ENCODE measurements around the gene BRINP2.

Gene BRINP2

DNA sequence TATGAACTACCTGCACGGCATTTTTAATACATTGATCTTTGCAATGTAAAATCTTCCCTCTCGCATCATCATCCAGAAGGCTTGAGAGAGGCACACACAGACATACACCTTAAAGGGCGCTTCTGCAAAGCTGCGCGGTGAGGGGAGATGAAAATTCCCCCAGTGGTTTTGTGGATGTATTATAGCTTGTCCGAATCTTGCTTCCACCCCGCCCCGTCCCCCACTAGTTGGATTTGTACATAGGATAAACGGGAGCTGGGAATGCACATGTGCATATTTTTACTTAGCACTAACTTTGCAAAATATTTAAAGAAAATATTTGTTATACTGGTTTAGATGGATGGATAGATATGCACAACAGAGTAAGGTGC is 5.7 kb upstream of the BRINP2 start:
- DNase-seq = no peak

- no peak for DNase-seq
Measured at GRCh38 chr1:177171536-177172123, 872 bp downstream of the BRINP2 start.

GRCh38 chr1:177172272-177172671 is 1.5 kb downstream of the BRINP2 start:
- DNase-seq = no peak

DNA sequence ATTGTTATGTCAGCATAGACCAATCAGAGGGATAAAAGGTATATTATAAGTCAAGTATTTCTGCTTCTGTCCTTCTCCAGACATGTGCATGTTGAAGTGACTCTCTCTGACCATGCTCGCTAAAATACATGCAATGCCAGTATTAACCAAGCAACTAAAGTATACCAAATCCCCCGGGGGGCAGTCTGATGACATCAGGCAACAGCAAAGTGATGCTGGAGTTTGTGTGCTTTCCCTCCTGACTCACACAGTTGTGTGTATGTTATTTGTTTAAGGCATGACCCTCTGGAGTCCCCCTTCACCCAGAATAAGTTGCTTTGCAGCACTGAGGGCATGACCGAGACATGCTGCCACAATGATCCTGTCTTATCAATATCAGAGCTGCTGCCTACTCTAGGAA is 2.1 kb downstream of the BRINP2 start:
- DNase-seq = no peak

DNA sequence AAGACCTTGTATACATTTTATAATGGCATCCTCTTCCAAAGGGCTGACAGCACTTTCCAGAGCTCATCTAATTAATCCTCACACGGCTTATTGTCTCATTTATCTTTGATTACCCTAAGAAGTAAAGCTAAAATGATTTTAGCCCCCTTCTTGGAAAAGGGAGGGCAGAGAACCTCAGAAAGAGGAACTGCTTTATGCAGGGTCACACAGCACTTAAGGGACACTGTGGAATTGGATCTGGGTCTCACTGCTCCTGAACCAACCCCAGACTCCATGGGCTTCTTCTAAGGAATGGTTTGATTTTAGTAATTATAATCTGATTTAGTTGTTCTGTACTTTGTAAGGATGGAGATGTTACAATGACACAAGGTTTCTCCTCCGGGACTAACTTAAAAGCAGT is 3.2 kb downstream of the BRINP2 start:
- no peak for DNase-seq

DNA sequence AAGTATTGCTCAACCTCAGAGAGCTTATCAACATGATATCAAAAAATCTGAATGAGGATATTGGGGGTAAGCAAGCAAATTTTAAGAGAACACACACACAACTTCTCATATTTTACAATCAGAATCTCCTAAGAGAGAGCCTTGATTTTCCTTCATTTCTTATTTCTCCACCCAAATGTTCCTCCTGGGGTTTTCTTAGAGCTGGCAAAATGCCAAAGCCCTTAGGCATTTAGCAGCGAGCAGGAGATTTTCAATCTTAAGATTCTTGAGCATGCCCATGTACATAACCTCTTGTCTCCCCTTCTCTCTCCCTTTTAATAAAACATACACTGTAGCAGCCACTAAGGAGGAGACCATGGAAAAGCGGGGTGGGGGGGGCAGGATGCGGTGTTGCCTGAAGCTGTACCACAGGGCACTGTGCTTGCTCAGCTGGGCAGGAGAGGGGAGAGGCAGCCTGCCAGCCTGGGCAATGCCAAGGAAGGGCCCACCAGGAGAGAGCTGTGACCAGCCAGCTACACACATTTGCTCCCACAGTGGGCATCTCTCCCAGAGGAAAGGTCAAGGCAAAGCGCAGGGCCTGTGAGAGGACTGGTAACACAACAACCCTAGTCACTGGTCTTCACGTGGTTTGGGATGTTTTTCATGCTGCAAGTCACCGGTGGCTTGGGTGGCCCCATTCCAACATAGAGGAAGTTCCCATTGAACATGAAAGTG is 4.3 kb downstream of the BRINP2 start:
- no peak for DNase-seq

DNA sequence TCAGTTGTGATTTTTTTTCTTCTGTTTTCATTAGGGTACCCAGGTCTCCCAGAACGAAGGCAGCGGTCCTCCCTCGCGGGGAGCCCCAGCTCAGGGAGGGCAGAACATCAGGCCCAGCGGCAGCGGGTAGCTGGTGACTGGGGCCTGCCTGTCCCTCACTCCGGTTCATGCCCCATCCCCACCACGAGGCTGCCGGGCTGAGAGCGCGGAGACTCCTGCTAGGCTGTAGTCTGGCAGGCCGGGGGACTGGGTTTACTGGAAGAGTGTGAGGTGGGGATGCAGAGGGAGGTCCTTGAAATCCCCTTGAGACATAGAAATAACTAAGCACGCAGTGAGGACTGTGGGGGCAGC is 10.5 kb downstream of the BRINP2 start:
- DNase-seq = no peak

DNA sequence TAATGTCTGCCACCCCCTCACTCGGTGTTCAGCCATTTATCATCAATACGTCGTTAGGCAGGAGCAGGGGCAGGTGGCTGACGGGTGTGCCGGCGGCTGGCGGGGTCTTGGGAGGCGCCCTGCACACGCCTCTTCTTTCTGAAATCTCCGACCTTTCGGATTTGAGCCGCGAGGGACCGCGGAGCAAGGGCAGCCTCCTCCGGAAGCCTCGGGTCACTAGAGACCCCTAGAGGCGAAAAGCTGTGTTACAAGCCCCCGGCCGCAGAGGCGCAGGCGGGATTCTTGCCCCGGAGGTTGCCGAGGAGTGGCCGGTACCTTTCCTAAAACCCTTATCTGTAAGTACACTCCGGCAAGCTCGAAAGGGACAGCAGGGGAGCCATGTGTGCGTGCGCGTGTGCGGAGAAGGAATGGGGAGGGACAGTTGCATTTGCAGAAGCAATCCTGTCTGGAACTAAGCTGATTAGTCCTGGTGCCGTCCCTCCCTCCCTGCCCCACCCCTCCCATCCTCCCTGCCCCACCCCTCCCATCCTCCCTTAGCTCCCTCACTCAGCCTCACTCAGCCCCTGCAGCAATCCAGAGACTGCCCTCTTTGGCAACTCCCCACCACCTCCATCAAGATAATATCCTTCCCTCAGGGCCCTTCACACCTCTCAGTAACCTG is 11.0 kb downstream of the BRINP2 start:
- peak; percentile 43 for DNase-seq

GRCh38 chr1:177183836-177184235 is 13.1 kb downstream of the BRINP2 start:
- DNase-seq = no peak

GRCh38 chr1:177185209-177185608 is 14.5 kb downstream of the BRINP2 start:
- no peak for DNase-seq

DNA sequence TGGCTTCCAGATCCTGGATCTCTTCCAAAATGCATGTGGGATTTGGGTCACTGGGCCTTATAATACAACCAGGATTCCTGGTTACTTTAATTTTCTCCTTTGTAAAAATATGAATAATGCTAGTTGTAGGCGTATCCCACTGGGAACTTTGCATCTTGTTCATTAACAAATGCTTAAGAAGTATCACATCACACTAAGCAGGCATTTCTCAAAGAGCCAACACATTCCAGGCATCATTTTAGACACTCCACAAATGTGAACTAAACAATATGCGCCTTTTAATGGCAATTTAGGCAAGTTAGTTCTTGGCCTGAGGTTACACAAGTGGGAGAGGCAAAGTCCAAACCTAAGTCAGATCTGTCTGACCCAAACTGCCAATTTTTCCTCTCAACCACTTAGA is 15.9 kb downstream of the BRINP2 start:
- DNase-seq = no peak

GRCh38 chr1:177190308-177190970 is 19.7 kb downstream of the BRINP2 start:
- DNase-seq = no peak

DNA sequence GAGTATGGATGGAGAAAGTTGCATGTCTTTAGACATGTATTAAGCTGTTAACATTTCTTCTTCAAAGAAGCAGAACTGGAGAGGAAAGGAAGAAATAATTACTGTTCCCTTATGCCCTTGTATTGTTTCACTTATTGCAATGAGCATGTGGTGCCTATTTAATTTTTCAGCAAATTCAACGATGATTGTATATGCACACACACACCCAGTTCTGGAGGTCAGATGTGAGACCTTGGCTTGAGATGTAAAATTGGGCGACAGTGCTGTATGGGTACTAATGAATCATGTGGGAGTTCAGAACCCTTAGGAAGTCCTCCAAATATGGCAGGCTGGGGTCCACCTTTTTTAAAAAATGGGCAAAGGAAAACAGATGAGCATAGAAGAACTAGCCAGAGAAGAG is 27.5 kb downstream of the BRINP2 start:
- no peak for DNase-seq

DNA sequence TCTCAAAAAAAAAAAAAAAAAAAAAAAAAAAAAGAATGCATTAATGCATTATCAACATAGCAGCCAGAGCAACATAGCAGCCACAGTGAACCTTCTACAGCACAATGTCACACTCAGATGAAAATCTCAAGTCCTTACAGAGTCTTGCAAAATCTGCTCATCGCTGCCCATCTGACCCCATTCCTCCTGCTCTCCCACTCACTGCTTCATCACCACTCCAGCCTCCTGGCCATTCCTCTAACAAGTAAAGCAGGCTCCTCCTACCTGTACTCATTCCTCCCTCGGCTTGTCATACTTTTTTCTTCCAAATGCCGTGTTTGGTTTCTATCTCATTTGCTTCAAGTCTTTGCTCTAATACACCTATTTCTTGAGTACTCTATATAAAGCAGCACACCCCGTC is 29.5 kb downstream of the BRINP2 start:
- DNase-seq = no peak

GRCh38 chr1:177206831-177207355 is 36.1 kb downstream of the BRINP2 start:
- peak; percentile 44 for DNase-seq

DNA sequence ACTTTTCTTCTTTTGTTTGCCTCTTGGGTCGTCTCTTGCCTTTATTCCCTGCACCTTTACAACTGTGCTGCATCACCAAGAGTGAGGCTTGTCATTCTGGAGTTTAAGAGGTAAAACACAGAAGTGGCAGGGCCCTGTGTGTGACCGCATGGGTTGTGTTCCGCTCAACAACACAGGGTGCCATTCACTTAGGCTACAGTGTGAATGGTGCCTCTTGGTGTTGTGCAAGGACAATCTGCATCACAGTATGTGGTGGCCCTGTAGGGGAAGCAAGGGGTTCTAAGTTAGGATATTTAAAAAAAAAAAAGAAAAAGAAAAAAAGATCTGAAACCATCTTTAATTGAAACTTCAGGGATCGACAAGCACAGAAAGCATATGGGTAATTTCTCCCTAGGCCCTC is 38.2 kb downstream of the BRINP2 start:
- no peak for DNase-seq

DNA sequence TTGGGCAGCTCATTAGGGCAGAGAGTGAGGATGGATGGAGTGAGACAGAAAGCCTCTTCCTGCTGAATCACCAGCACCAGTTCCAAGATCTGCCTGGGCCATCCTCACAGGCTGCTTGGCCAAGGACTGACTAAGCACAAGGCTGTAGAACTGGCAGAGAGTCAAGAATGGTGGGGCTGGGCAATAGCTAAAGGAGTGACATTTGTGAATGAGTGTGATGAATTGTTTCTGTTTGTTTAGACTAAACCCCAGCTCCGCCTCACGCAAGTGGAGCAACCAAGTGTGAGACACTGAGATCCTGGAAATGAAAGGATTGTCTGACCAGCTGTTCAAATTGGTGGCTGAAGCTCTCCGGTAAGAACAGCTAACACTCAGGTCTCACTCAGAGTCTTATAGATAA is 38.6 kb downstream of the BRINP2 start:
- DNase-seq = peak; percentile 100

GRCh38 chr1:177210071-177210470 is 39.3 kb downstream of the BRINP2 start:
- DNase-seq = no peak

DNA sequence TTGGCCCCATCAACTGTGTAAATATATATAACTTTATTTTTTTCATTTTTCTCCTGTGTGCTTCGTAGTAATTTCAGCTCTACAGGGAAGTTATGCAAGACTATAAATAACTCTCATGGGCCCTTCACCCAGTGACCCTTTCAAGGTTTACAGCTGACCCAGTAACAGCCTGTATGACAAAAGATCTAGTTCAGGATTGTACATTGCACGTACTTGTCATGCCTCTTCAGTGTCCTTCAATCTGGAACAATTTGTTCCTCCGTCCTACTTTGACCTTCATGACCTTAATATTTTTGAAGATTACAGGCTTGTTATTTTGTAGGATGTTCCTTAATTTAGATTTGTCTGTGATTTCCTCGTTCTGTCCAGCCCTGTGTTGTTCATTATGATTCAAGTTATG is 40.5 kb downstream of the BRINP2 start:
- DNase-seq = no peak

- no peak for DNase-seq
Measured at GRCh38 chr1:177216587-177217202, 45.9 kb downstream of the BRINP2 start.

GRCh38 chr1:177219554-177220458 is 49.0 kb downstream of the BRINP2 start:
- no peak for DNase-seq

GRCh38 chr1:177223359-177223758 is 52.6 kb downstream of the BRINP2 start:
- no peak for DNase-seq

Measured in fibroblast of upper back skin (primary cell).